Lower lobe of right lung (tissue), 2 donors: ENCODE results near the gene WWC1. TPM values are rescaled to one million over a fixed set of nuclear protein-coding genes. Genes with fewer than 3 reads are reported as not detected.

Experiments
- ATAC-seq, 2 donors: fragments of 200-7000 bp; cut with Tn5 transposase; one replicate each; pipeline ENCODE4 v1.9.1; 2020 to 2022; ENCODE audit warnings: mild to moderate bottlenecking in 2 of 2, moderate library complexity in 2 of 2
- DNase-seq: peaks from one replicate; pipeline ENCODE4 v3.0.0-alpha.2; 2020
- H3K27ac ChIP-seq: fragments of 200-600 bp; one replicate; pipeline ENCODE4 v1.8.0; 2022
- H3K27me3 ChIP-seq: fragments of 200-600 bp; one replicate; pipeline ENCODE4 v1.8.0; 2022; ENCODE audit warnings: low read depth
- H3K36me3 ChIP-seq: fragments of 200-600 bp; one replicate; pipeline ENCODE4 v1.8.0; 2022; ENCODE audit warnings: mild to moderate bottlenecking
- H3K4me1 ChIP-seq: fragments of 200-600 bp; one replicate; pipeline ENCODE4 v1.8.0; 2022
- H3K4me3 ChIP-seq: fragments of 200-600 bp; one replicate; pipeline ENCODE4 v1.8.0; 2022; ENCODE audit warnings: mild to moderate bottlenecking
- H3K9me3 ChIP-seq: fragments of 200-600 bp; one replicate; pipeline ENCODE4 v1.8.0; 2022
- CTCF ChIP-seq: fragments of 200-600 bp; IDR thresholded peaks from one replicate; pipeline ENCODE4 v1.8.0; 2022; ENCODE audit warnings: antibody characterized with exemption, mild to moderate bottlenecking
- intact Hi-C: fragments of 100-400 bp; cut with DNase I; formaldehyde crosslinking; loops from one replicate; pipeline ENCODE4 v1.11.0; 2022
- total RNA-seq: library from RNA; stranded (reverse); fragmentation: NEBNext Ultra II Directional; extraction: Animal tissue kit (Norgen Biotek cat#: 25700); gene quantifications from one replicate; pipeline ENCODE4 v1.2.1, GENCODE V29; 2021
- donor health status: DM: no; HTN: yes; CAD: no; lungs with severe emphysema.

Gene WWC1
- total RNA-seq, 1 donor from 2014 or later: 61.9 TPM

GRCh38 chr5:168301593-168302390 is 10.3 kb downstream of the WWC1 start:
- H3K4me1 ChIP-seq: peaks cover 22% of the 10 kb centered on the region
- ATAC-seq (peak; percentile 89 to 91), DNase-seq (no peak)
- H3K4me3 ChIP-seq: no peak overlapping the region
- no peaks in the 10 kb centered on the region for H3K27me3 ChIP-seq
- H3K36me3 ChIP-seq: no peaks in the 10 kb centered on the region
- peak overlapping the region; percentile 74 for H3K27ac ChIP-seq
- H3K9me3 ChIP-seq: no peaks in the 10 kb centered on the region
- no peak for TF ChIP-seq CTCF
- intact Hi-C loops: no loop called here

- DNase-seq (no peak), ATAC-seq (no peak)
- H3K27ac ChIP-seq: peak overlapping the region; percentile 74
- TF ChIP-seq CTCF: no peak
- H3K9me3 ChIP-seq: no peaks in the 10 kb centered on the region
- no peak overlapping the region for H3K4me3 ChIP-seq
- peaks cover 22% of the 10 kb centered on the region for H3K4me1 ChIP-seq
- H3K27me3 ChIP-seq: no peaks in the 10 kb centered on the region
- H3K36me3 ChIP-seq: no peaks in the 10 kb centered on the region
- intact Hi-C loops: no loop called here
Observed at GRCh38 chr5:168302785-168303184, 11.3 kb downstream of the WWC1 start.

GRCh38 chr5:168303393-168304025 is 12.1 kb downstream of the WWC1 start:
- Histone ChIP-seq H3K27ac (peak overlapping the region; percentile 53), H3K9me3 (no peaks in the 10 kb centered on the region), H3K36me3 (no peaks in the 10 kb centered on the region), H3K4me1 (peaks cover 28% of the 10 kb centered on the region), H3K4me3 (no peak overlapping the region), H3K27me3 (no peaks in the 10 kb centered on the region)
- TF ChIP-seq CTCF: no peak
- intact Hi-C loops: no loop called here
- DNase-seq (no peak), ATAC-seq (no peak)

GRCh38 chr5:168304349-168304748 is 12.9 kb downstream of the WWC1 start:
- H3K27me3 ChIP-seq: no peaks in the 10 kb centered on the region
- no peaks in the 10 kb centered on the region for H3K36me3 ChIP-seq
- peak overlapping the region; percentile 53 for H3K27ac ChIP-seq
- no peak for DNase-seq
- TF ChIP-seq CTCF: no peak
- peak; percentile 69 to 78 for ATAC-seq
- H3K4me3 ChIP-seq: no peak overlapping the region
- H3K9me3 ChIP-seq: no peaks in the 10 kb centered on the region
- intact Hi-C loops: no loop called here
- H3K4me1 ChIP-seq: peaks cover 33% of the 10 kb centered on the region

- Histone ChIP-seq H3K9me3 (no peaks in the 10 kb centered on the region), H3K36me3 (no peaks in the 10 kb centered on the region), H3K27ac (peak overlapping the region; percentile 53), H3K4me1 (peaks cover 33% of the 10 kb centered on the region), H3K4me3 (no peak overlapping the region), H3K27me3 (no peaks in the 10 kb centered on the region)
- intact Hi-C loops: no loop called here
- DNase-seq (no peak), ATAC-seq (peak; percentile 27 to 39)
- TF ChIP-seq CTCF: no peak
Observed at GRCh38 chr5:168305281-168305680, 13.8 kb downstream of the WWC1 start.
